NOMO-1 treated with dmso at 0.1 percent for 144 hours (cell line): ENCODE measurements around the gene TGM3.
"Not testable (repeated sequence)": the region's sequence is repeated elsewhere in the genome, so short reads cannot be mapped to it uniquely, and the experiment has no call there.

Source experiments
- DNase-seq: peaks from one replicate; lab custom pipeline; 2025; ENCODE audit not compliant: unreplicated experiment; lab: John Stamatoyannopoulos, UW

The TGM3 gene, protein sequence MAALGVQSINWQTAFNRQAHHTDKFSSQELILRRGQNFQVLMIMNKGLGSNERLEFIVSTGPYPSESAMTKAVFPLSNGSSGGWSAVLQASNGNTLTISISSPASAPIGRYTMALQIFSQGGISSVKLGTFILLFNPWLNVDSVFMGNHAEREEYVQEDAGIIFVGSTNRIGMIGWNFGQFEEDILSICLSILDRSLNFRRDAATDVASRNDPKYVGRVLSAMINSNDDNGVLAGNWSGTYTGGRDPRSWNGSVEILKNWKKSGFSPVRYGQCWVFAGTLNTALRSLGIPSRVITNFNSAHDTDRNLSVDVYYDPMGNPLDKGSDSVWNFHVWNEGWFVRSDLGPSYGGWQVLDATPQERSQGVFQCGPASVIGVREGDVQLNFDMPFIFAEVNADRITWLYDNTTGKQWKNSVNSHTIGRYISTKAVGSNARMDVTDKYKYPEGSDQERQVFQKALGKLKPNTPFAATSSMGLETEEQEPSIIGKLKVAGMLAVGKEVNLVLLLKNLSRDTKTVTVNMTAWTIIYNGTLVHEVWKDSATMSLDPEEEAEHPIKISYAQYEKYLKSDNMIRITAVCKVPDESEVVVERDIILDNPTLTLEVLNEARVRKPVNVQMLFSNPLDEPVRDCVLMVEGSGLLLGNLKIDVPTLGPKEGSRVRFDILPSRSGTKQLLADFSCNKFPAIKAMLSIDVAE

GRCh38 chr20:2295886-2296515, at the start of gene TGM3:
TGM3 (plus strand) TSS chr20:2296001; CDS start chr20:2296064, 63 bp downstream.
- DNase-seq, result no peak

- DNase-seq, result no peak
Measured at GRCh38 chr20:2246069-2246491, 49.7 kb upstream of the TGM3 start.

DNA sequence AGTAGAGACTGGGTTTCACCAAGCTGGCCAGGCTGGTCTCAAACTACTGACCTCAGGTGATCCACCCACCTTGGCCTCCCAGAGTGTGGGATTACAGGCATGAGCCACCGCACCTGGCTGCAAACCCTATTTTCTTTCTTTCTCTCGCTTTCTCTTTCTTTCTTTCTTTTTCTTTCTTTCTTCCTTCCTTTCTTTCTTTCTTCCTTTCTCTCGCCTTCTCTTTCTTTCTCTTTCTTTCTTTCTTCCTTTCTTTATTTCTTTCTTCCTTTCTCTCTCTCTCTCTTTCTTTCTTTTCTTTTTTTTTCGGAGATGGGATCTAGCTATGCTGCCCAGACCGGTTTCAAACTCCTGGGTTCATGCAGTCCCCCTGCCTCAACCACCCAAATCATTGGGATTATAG, 47.0 kb upstream of the TGM3 start:
- no peak for DNase-seq

DNA sequence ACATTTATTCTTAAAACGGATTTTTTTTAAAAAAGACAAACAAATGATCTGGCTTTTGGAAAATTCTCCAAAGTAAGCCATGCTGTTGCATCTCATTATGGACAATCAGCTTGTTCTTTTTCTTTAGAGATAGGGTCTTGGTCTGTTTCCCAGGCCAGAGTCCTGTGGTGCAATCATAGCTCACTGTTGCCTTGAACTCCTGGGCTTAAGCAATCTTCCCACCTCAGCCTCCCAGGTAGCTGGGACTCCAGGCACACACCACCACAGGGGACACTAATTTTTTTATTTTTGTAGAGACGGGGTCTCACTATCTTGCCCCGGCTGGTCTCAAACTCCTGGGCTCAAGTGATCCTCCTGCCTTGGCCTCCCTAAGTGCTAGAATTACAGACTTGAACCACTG, 45.9 kb upstream of the TGM3 start:
- no peak for DNase-seq

DNA sequence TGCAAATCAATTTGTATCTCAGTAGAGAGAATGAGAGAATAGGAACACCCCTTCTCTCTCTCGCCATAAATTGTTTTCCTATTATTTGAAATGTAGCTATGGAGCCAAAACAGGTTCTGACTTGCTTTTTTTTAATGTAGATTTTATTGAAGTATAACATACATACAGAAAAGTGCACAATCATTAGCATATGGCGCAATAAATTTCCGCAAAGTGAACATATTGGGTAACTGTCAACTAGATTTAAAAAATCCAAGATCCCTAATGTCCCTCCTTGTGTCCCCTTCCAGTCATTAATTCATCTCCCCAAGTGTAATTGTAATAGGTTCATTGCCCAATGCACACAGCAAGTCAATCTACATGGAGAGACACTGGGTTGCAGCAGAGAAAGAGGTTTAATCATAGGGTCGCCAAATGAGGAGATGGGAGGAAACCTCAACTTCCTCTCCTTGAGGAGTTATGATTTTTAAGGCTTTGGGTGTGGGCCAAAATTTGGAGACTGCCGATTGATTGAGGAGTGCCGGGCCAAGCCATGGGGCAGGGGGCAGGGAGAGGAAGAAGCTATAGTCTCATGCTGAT, 43.3 kb upstream of the TGM3 start:
- no peak for DNase-seq

- DNase-seq, result no peak
Measured at GRCh38 chr20:2253256-2253655, 42.5 kb upstream of the TGM3 start.

GRCh38 chr20:2254333-2254732, 41.5 kb upstream of the TGM3 start:
- no peak for DNase-seq

- DNase-seq, result no peak
Measured at GRCh38 chr20:2255926-2256531, 39.8 kb upstream of the TGM3 start.

GRCh38 chr20:2259731-2260130, 36.1 kb upstream of the TGM3 start:
- no peak for DNase-seq

DNA sequence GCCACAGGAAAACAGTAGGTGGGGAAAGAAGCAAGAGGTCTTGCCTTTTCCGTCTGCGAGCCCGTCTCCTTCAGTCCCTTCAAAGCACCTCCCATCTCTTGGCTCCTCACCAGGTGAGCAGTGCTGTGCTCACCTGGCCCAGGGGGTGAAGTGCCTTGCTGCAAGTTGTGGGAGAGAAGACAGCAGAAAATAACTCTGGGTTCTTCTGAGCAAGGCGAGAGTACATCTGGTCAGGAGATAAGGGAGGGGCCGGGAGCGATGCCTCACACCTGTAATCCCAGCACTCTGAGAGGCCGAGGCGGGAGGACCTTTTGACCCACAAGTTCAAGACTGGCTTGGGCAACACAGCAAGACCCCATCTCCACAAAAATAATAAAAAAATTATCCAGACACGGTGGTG, 35.6 kb upstream of the TGM3 start:
- DNase-seq, result no peak

GRCh38 chr20:2261046-2261485, 34.7 kb upstream of the TGM3 start:
- DNase-seq, result no peak

DNA sequence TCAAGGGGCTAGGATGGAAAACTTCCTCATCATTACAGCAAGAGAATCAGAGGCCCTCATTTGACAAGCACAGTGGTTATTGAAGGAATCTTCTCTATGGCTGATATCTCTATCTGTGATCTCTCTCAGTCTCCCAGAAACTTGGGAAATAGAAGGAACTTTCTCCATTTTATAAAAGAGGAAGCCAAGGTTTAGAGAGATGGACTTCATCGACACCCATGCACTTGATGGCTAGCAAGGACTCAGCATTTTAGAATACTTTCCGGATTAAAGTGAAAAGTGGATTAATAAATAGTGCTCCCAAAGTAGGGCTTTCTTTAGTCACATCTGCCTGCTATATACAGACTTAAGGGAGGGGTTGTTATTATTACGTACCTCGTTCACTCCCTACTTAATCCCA, 34.2 kb upstream of the TGM3 start:
- no peak for DNase-seq

GRCh38 chr20:2264118-2264517, 31.7 kb upstream of the TGM3 start:
- DNase-seq, result no peak

DNA sequence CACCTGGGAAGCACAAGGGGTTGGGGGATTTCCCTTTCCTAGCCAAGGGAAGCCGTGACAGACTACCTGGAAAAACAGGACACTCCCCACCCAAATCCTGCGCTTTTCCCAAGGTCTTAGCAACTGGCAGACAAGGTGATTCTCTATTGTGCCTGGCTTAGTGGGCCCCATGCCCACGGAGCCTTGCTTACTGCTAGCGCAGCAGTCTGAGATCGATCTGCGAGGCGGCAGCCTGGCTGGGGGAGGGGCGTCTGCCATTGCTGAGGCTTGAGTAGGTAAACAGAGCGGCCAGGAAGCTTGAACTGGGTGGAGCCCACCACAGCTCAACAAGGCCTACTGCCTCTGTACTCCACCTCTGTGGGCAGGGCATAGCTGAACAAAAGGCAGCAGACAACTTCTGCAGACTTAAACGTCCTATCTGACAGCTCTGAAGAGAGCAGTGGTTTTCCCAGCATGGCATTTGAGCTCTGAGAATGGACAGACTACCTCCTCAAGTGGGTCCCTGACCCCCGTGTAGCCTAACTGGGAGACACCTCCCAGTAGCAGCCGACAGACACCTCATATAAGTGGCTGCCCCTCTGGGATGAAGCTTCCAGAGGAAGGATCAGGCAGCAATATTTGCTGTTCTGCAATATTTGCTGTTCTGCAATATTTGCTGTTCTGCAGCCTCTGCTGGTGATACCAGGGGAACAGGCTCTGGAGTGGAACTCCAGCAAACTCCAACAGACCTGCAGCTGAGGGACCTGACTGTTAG, 31.0 kb upstream of the TGM3 start:
- not testable (repeated sequence) for DNase-seq

GRCh38 chr20:2273634-2274302, 22.0 kb upstream of the TGM3 start:
- DNase-seq, result no peak

- no peak for DNase-seq
Measured at GRCh38 chr20:2276015-2276414, 19.8 kb upstream of the TGM3 start.

- no peak for DNase-seq
Measured at GRCh38 chr20:2279253-2279779, 16.5 kb upstream of the TGM3 start.

GRCh38 chr20:2280082-2280481, 15.7 kb upstream of the TGM3 start:
- DNase-seq, result peak; percentile 32

DNA sequence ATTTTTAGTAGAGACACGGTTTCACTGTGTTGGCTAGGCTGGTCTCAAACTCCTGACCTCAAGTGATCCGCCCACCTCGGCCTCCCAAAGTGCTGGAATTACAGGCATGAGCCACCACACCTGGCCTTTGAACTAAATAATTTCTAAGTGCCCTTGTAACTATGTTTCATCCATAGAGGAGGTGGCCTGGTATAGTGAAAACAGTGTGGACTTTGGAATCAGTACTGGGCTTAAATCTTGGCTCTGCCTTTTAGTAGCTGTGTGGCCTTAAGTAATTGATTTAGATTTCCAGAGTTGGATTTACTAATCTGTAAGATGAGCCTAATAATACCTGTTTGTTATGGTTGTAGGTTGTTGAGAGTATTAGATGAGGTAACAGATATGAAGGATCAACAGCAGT, 14.2 kb upstream of the TGM3 start:
- no peak for DNase-seq

- DNase-seq, result no peak
Measured at GRCh38 chr20:2282181-2282580, 13.6 kb upstream of the TGM3 start.
